ENCODE data around the gene MAGEB18. TPM values are rescaled to one million over a fixed set of nuclear protein-coding genes. Genes with fewer than 3 reads are reported as not detected.

The MAGEB18 gene
- total RNA-seq = not detected in 2 replicates

- DNase-seq (ENCODE audit: low read depth in 2 of 2) = no peak
These were observed at the start of gene MAGEB18 for GRCh38 chrX:26138274-26138673. Gene MAGEB18, plus strand, starts transcription at chrX:26138343. Its CDS starts 643 bp downstream, at chrX:26138986.

- DNase-seq (ENCODE audit: low read depth in 2 of 2) = no peak
These were observed 37.7 kb upstream of the MAGEB18 start for GRCh38 chrX:26100421-26100920.

- no peak for DNase-seq (ENCODE audit: low read depth in 2 of 2)
These were observed 29.0 kb upstream of the MAGEB18 start for GRCh38 chrX:26109142-26109541.

- peak in 1 of 2 donors; percentile 0 for DNase-seq (ENCODE audit: low read depth in 2 of 2)
These were observed 7.9 kb downstream of the MAGEB18 start for GRCh38 chrX:26146024-26146423.

- no peak for DNase-seq (ENCODE audit: low read depth in 2 of 2)
These were observed 22.2 kb downstream of the MAGEB18 start, which contains the start of gene MAGEB6B for GRCh38 chrX:26160301-26160700. Gene MAGEB6B, plus strand, starts transcription at chrX:26160601. Its CDS starts 0 bp downstream, at chrX:26160601.

Other genes with a start within 250 kb of the MAGEB18 start
- gene MAGEB6B, start 22.3 kb downstream of the MAGEB18 start, total RNA-seq = not detected in 2 replicates
- gene MAGEB6, start 54.1 kb downstream of the MAGEB18 start, total RNA-seq = not detected in 2 replicates
- not detected in 2 replicates for gene MAGEB5, start 77.8 kb downstream of the MAGEB18 start, total RNA-seq